ENCODE data around the gene SAMD4A. TPM values are rescaled to one million over a fixed set of nuclear protein-coding genes. Genes with fewer than 3 reads are reported as not detected.

SAMD4A gene
- total and polyA plus RNA-seq, 2 of the 4 experiments (the other 2 are of a cell fraction): 22.9 to 38.2 TPM

GRCh38 chr14:54649056-54649455 lies 82.1 kb downstream of the SAMD4A start:
- Histone ChIP-seq H4K91ac (ENCODE audit: insufficient read depth, low read depth, low read length) (no peak overlapping the region), H3K23ac (ENCODE audit: low read depth, low read length) (peak overlapping the region; percentile 54), H2BK15ac (ENCODE audit: low read depth, low read length) (peak overlapping the region; percentile 22; the same call in 1 of the 3 replicates), H3K14ac (replicated peaks; ENCODE audit: low read depth, low read length) (peak overlapping the region; percentile 78), H2AK9ac (replicated peaks; ENCODE audit: low read depth, low read length, poor library complexity) (no peak overlapping the region), H4K8ac (ENCODE audit: low read depth in 2 of 2, low read length in 2 of 2) (peak overlapping the region in 1 of 2 experiments; percentile 56; a peak in 2 of 4 replicates), H3K36me3 (ENCODE audit: control insufficient read depth, insufficient read depth, low read length) (no peaks in the 10 kb centered on the region), H2AK5ac (ENCODE audit: low read depth, low read length) (peak overlapping the region; percentile 69; the same call in 1 of the 2 replicates), H3K9me3 (ENCODE audit: control insufficient read depth, insufficient read depth, low read length) (no peaks in the 10 kb centered on the region), H3K79me1 (ENCODE audit: low read depth in 1 of 2, low read length in 2 of 2) (peaks cover 39 to 77% of the 10 kb centered on the region in 2 experiments), H3K4me3 (ENCODE audit: insufficient read depth, low read depth, low read length) (no peak overlapping the region), H3K9ac (ENCODE audit: low read depth, low read length) (no peak overlapping the region), H2BK5ac (ENCODE audit: low read depth, low read length, poor library complexity, severe bottlenecking) (peak overlapping the region; percentile 53), H3K27me3 (ENCODE audit: control insufficient read depth, insufficient read depth, low read length) (no peaks in the 10 kb centered on the region), H4K20me1 (ENCODE audit: insufficient read depth, low read length) (peaks cover 47% of the 10 kb centered on the region), H2BK120ac (ENCODE audit: low read depth, low read length) (peak overlapping the region; percentile 44), H3K18ac (ENCODE audit: low read depth, low read length) (peak overlapping the region; percentile 39; the same call in 1 of the 2 replicates), H3K4me2 (ENCODE audit: low read depth, low read length) (no peak overlapping the region), H2BK20ac (ENCODE audit: low read depth, low read length) (peak overlapping the region; percentile 52; the same call in 1 of the 2 replicates), H3K9me1 (ENCODE audit: insufficient read depth, low read length) (peaks cover 29% of the 10 kb centered on the region), H3K27ac (ENCODE audit: insufficient read depth, low read length) (no peak overlapping the region), H4K5ac (ENCODE audit: low read depth, low read length) (peak overlapping the region; percentile 47), H3K56ac (ENCODE audit: extremely low read depth, insufficient read depth, low read length) (no peak overlapping the region), H2AFZ (replicated peaks; ENCODE audit: low read length, poor library complexity) (no peak overlapping the region), H3K4ac (ENCODE audit: low read depth, low read length) (peak overlapping the region; percentile 44), H3K4me1 (ENCODE audit: control insufficient read depth, insufficient read depth, low read length) (peaks cover 36% of the 10 kb centered on the region)
- in situ Hi-C loops (cut with MboI; ENCODE audit: low sequenced_read_pairs): no loop called here
- dilution Hi-C loops (cut with HindIII; ENCODE audit: low sequenced_read_pairs, unreplicated experiment): no loop called here
- WGBS, 2 experiments (ENCODE audit: extremely low coverage in 2 of 2, insufficient read length in 1 of 2): 95% methylated on average over 3 of the region's 6 CpGs; no CpG with 5 or more reads in 1 of the 2 experiments
- no TSS peak for BruUV-seq (replicated peaks)
- TF ChIP-seq MXI1 (IDR thresholded peaks at IDR 0.05; ENCODE audit: borderline replicate concordance, low read depth, low read length) (no peak), BHLHE40 (IDR thresholded peaks at IDR 0.05; ENCODE audit: low read depth, low read length) (no peak), CEBPB (IDR thresholded peaks at IDR 0.05; ENCODE audit: low read depth, low read length) (no peak), CTCF (conservative IDR thresholded peaks at IDR 0.05; ENCODE audit: low read depth, low read length) (no peak), MAZ (IDR thresholded peaks at IDR 0.05; ENCODE audit: borderline replicate concordance, low read depth, low read length) (no peak), RCOR1 (IDR thresholded peaks at IDR 0.05; ENCODE audit: insufficient replicate concordance, low read length) (no peak), RFX5 (IDR thresholded peaks at IDR 0.05; ENCODE audit: low read depth, low read length) (no peak), USF2 (IDR thresholded peaks at IDR 0.05; ENCODE audit: low read depth, low read length) (no peak)
- intact Hi-C loops (cut with micrococcal nuclease): no loop called here
- ATAC-seq (ENCODE audit: low read depth) (no peak), DNase-seq (no peak)
- POLR2A ChIA-PET (ENCODE audit: unreplicated experiment): no interaction called here
- CTCF ChIA-PET: no interaction called here
